ENCODE results near the gene ARID3A.
A peak's percentile ranks its signal among the peaks of the same experiment; 100 is the strongest.

Gene ARID3A

DNA sequence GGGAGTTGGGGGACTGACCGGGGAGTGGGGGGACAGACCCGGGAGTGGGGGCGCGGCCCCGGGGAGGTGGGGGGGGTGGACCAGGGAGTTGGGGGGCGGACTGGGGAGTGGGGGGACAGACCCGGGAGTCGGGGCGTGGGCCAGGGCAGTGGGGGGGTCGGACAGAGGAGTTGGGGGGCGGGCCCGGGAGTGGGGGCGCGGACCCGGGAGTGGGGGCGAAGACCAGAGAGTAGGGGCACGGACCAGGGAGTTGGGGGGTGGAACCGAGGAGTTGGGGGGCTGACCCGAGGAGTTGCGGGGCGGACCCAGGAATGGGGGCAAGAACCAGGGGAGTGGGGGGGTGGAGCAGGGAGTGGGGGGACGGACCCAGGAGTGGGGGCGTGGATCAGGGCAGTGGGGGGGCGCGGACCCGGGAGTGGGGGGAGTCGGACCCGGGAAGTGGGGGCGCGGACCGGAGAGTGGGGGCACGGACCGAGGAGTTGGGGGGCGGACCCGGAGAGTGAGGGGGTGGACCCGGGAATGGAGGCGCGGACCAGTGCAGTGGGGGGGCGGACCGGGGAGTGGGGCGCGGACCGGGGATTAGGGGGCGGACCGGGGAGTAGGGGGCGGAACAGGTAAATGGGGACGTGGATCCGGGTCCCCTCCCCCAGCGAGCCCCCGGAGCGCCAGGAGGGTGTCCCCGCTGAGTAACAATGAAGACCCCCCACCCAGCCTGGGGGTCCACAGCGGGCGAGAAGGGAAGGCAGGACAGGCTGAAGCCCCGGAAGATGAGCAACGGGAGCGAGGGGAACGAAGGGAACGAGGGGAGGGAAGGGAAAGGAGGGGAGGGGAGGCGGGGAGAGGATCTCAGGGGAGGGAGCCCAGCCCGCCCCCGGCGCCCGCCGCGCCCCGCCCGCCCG is 13.4 kb upstream of the ARID3A start:
- DNase-seq (ENCODE audit: low read depth) = no peak

DNA sequence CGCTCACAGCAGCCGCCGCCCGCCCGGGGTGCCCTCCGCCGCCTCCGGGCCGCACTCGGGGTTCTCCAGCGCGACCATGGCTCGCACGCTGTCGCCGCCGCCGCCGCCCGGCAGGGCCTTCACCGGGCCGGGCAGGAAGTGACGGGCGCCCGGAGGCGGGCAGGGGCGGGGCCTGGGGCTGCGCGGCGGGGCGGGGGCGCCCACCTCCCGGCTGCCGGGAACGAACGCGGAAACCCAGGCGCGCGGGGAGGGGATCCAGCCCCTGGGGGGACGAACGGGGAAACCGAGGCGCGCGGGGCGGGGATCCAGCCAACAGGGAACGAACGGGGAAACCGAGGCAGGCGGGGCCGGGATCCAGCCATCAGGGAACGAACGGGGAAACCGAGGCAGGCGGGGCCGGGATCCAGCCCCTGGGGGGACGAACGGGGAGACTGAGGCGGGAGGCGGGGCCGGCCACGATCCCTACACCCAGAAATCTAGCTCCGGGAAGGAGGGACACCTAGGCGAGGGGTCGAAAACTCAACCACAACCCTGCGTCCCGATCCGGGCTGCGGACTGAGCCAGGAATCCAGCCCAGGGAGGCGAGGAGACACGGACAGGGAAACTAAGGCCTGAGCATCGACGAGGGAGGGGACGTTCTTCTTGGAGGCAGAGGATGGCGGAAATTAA is 12.6 kb upstream of the ARID3A start, which contains the start of gene R3HDM4:
Gene R3HDM4, minus strand, starts transcription at position 140 of the 669 bp plus-strand sequence. Its CDS starts 62 bp downstream, at position 78.
- DNase-seq (ENCODE audit: low read depth) = peak; percentile 80

DNA sequence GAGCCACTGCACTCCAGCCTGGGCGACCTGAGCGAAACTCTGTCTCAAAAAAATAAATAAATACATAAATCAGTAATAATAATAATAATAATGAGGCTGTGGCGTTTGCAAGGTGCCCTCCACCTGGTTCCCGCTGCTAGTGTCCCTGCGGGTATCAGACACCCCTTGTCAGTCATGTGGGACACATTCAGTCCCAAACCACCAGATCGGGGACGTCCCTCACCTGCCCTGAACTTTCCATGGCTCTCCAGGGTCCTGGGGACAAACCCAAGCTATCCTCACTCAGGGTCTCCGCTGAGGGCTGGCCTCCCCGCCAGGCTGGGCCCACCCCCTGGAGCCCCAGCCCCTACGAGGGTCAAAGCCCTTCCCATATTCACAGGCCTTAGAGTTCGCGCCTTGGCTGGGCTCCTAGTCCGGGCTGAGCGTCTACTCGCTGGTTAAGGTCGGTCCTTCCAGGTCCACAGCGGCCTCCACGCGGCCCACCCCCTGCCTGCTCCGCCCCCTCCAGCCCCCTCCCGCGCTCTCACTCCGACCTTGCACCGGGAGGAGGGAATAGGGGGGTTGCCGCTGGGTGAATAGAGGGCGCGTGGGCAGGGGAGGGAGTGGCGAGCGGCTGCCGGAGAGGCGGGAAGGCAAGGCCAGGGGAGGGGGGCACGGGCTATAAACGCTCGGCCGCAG is 9.1 kb upstream of the ARID3A start:
- no peak for DNase-seq (ENCODE audit: low read depth)

DNA sequence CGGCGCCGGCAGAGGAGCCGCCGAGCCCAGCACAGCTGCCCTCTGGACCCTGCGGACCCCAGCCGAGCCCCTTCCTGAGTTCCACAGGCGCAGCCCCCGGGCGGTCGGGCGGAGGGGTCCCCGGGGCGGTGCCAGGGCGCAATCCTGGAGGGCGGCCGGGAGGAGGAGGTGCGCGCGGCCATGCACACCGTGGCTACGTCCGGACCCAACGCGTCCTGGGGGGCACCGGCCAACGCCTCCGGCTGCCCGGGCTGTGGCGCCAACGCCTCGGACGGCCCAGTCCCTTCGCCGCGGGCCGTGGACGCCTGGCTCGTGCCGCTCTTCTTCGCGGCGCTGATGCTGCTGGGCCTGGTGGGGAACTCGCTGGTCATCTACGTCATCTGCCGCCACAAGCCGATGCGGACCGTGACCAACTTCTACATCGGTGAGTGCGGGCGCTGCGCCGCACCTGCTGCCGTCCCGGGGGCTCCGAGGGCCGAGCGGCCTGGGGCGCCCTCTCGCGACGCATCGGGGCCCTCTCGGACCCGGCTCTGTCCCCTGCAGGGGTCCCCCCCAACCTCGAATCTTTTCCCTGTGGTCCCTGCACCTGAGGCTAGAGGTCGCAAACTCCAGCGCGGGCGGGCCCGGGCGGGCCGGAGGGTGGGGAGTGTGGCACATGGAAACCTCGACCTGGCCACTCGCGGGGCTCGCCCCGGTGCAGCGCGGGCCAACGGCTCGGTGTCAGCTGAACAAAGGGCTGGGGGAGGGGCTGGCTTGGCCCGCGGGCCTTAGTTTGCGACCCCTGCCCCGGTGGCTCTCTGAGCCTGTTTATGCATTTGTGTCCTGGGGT is 8.3 kb upstream of the ARID3A start, which contains the start of gene KISS1R:
Gene KISS1R, plus strand, starts transcription at position 11 of the 829 bp plus-strand sequence. Its CDS starts 170 bp downstream, at position 181.
- no peak for DNase-seq (ENCODE audit: low read depth)

DNA sequence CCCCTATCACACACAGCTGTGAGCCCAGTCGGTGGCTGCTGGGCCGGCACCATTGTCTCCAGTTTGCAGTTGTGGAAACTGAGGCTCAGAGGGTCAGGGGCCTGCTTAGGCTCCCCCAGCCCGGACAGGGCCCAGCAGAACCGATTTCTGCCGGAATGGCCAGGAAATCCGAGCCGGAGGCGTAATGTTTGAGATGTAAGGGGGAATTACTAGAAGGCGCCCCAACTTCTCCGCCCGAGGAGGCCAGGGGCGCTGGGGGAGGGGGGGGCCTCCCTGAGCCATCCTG is 7.7 kb upstream of the ARID3A start:
- DNase-seq (ENCODE audit: low read depth) = no peak

DNA sequence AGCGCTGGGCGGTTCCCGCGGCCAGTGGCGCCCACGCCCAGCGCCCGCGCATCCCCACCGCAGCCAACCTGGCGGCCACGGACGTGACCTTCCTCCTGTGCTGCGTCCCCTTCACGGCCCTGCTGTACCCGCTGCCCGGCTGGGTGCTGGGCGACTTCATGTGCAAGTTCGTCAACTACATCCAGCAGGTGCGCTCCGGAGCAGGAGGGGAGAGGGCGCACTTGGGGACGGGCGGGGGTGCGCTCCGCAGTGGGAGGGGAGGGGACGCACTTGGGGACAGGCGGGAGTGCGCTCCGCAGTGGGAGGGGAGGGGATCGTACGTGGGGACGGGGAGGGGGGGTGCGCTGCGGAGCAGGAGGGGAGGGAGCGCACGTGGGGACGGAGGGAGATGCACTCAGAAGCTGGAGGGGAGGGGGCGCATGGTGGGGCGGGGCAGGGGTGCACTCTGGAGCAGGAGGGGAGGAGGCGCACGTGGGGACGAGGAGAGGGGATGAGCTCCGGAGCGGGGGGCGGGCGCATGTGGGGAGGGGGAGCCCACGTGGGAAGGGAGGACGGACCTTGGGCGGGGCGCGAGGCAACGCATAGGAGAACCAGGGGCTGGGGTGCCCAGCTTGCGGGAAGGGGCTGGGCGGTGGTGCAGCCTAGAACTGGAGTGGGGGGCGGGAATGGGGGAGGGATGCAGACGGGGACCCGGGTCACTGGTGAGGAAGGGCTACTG is 7.2 kb upstream of the ARID3A start:
- DNase-seq (ENCODE audit: low read depth) = no peak

DNA sequence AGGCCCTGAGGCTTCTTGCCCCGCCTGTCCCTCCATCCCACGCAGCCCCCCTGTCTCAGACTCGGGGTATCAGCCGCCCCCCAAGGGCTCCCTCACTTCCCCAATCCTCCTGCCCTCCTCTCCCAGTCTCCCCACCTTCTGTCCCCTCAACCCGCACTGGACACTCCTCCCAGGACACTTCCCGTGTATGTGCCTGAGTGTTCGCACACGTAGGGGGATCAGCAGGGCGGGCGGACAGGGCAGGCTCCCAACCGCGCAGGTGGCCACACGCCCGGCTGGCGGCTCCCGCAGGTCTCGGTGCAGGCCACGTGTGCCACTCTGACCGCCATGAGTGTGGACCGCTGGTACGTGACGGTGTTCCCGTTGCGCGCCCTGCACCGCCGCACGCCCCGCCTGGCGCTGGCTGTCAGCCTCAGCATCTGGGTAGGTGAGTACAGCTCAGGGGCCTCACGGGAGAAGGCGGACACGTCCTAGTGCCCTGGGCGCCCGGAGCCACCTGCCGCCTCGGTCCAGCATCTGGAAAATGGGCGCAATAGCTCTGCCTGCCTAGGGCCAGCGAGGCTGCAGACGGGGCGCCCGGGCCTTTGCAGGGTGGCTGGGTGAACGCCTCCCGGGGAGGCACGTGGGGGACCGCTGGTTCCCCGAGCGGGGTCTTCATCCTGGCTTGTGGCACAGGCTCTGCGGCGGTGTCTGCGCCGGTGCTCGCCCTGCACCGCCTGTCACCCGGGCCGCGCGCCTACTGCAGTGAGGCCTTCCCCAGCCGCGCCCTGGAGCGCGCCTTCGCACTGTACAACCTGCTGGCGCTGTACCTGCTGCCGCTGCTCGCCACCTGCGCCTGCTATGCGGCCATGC is 6.4 kb upstream of the ARID3A start:
- no peak for DNase-seq (ENCODE audit: low read depth)

- no peak for DNase-seq (ENCODE audit: low read depth)
Measured at GRCh38 chr19:920051-920864, 5.6 kb upstream of the ARID3A start.

DNA sequence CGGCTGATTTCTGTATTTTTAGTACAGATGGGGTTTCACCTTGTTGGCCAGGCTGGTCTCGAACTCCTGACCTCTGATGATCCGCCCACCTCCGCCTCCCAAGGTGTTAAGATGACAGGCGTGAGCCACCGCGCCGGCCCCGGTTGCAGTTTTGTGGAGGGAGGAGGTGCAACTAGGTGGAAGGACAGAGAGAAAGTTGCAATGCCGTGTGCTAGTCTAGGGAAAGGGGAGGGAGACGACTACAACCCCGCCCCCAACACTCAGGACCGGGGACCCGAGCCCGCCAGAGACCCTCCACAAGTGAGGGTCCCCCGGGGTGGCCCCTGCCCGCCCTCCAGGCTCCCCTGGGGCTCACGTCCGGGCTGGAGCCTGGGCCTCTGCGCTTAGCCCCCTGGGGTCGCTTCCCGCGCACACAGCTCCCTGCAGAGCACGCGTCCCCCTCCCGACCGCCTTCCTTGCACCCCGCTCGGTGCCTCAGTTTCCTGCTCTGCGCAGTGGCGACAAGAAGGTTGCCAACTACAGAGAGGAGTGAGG is 1.2 kb upstream of the ARID3A start:
- no peak for DNase-seq (ENCODE audit: low read depth)

- DNase-seq (ENCODE audit: low read depth) = peak; percentile 56
Measured at GRCh38 chr19:925087-925525, 729 bp upstream of the ARID3A start.

GRCh38 chr19:926323-926588 is 421 bp downstream of the ARID3A start:
- DNase-seq (ENCODE audit: low read depth) = no peak

DNA sequence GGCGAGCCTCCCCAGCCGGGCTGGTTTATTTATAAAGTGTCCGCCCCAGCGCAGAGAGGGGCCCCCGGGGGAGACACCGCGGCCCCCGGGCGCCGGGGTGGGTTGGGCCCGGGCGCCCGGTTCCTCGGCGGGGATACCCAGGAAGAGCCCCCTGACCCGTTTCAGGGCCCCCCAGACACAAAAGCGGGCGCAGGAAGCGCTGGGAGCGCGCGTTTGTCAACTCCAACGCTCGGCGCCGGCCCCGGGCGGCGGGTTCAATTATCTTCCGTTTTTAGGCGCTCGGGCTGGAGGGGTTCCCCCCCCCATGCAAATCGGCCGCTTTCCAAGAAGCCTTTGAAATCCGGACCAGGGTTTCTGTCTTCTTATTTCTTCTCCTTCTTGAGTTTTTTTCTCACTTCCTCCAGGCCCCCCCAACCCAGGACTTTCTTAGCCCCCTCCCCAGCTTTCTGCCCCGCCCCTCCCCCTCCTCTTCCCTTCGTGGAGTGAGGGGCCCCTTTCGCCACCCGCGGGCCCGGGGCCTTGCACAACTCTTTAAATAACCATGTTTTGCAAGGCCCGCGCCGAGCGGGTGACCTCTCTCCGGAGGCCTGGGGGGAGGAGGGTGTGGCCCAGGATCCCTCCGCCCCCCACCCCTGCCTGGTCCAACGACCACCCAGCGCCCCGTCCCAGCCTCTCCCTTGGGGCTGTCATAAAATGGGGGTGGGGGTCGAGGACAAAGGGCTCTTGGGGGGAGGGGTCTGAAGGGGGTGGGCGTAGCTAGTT is 935 bp downstream of the ARID3A start:
- DNase-seq (ENCODE audit: low read depth) = no peak

DNA sequence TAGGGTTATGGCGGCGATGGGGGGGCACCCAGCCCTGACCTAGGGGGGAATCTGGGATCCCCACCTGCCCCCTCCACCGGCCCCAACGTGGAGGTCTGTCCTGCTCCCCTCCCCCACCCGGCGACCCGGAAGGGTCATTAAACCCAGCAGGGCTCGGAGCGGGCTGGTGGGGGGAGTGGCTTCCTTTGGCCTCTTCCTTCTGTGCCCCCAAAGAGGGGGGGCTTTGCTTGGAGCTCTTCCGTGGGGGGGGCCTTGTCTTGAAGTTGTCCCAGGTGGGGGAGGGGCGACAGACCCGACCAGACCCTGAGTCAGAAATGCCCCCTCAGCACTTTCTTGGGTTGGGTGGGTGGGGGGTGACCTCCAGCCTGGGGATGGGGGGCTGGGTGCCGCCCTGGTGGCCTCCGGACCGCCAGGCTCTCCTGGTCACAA is 1.5 kb downstream of the ARID3A start:
- DNase-seq (ENCODE audit: low read depth) = no peak

DNA sequence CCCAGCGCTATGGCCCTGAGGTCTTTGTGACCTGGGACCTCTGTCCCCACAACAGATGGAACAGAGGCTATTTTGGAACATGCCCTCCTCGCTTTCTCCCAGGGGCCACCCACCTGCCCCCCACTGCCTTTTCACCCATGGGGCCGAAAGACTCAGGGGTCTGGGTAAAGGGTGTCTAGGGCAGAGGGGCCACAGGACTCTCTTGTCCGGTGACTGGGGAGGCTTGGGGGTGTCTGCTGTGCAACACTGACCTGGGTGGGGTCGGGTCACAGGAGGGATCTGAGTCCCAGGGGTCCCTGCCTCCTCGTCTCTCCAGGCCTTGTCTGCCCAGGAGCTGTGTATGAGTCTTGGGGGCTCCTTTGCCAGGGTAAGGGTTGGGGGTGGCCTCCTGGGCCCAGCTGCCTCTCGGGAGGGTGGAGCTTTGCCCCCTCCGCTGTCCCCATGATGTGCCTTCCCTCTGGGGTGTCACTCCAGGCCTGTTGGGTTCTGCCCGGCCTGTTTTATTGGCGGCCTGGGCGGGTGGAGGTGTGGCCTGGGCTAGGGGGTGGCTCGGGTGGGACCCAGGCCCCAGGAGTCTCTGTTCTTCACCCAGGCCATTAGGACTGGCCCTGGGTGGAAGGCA is 2.1 kb downstream of the ARID3A start:
- DNase-seq (ENCODE audit: low read depth) = no peak

DNA sequence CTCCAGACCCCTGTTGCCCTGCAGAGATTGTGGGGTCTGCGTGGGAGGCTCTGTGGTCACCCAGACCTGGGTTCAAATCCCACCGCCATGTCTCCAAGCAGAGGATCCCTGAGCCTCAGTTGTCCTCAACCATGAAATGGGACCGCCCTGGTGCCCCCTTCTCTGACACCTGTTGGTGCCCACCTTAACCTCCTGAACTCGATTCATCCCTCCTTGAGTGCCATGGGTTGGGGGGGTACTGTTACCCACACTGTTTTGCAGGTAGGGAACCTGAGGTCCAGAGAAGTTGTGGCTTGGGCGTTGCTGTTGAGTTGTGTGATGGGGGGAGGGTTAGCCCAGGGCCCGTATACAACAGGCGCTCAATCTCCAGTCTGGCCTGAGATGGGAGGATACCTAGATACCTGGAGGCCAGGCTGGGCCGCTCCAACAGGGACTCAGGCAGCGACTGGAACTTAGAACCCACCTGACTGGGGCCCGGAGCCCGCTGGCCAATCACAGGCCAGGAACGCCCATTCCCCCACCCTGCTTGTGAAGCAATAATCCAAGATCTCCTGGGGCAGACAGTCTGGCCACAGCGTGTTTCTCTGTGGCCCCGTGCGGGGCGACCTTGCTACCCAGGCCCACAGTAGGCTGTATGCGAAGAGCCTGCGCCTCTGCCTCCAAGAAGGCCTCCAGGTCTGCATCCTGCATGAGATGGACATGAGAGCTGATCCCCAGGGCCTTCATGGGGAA is 2.8 kb downstream of the ARID3A start:
- no peak for DNase-seq (ENCODE audit: low read depth)

DNA sequence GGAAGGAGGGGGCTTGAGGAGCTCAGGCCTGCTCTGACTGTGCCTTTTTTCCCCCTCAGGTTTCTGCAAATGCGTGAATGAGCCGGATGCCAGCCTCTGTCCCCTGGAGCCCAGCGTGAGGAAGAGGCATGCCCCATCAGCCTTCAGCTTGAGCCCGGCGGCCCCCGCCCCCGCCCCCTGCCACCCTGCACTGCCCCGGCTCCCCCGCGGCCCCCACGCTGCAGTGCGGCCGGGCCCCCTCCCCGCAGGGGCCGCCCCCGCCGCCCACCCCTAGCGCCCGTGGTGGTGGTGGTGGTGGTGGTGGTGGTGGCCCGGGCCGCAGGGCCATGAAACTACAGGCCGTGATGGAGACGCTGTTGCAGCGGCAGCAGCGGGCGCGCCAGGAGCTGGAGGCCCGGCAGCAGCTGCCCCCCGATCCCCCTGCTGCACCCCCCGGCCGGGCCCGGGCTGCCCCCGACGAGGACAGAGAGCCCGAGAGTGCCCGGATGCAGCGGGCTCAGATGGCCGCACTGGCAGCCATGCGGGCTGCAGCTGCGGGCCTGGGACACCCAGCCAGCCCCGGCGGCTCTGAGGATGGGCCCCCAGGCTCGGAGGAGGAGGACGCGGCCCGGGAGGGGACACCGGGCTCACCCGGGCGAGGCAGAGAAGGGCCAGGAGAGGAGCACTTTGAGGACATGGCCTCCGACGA is 3.5 kb downstream of the ARID3A start:
- no peak for DNase-seq (ENCODE audit: low read depth)

- no peak for DNase-seq (ENCODE audit: low read depth)
Measured at GRCh38 chr19:929891-930258, 4.0 kb downstream of the ARID3A start.

Measured in activated T-cell treated with anti-CD3 and anti-CD28 coated beads for 24 hours (primary cell).